Measurements from ENCODE around the gene ZSWIM3.

- no peak for TF ChIP-seq CTCF (IDR thresholded peaks at IDR 0.05; ENCODE audit: poor library complexity, severe bottlenecking)
- no peak for TF ChIP-seq REST (IDR thresholded peaks at IDR 0.05; ENCODE audit: borderline replicate concordance)
- TF ChIP-seq EZH2 (IDR thresholded peaks at IDR 0.05; ENCODE audit: borderline replicate concordance, insufficient read depth, low read length, poor library complexity, severe bottlenecking): no peak
- no peak for TF ChIP-seq POLR2AphosphoS5 (IDR thresholded peaks at IDR 0.05)
- TF ChIP-seq EP300 (conservative IDR thresholded peaks at IDR 0.05; ENCODE audit: poor library complexity, severe bottlenecking): no peak
- no peak for TF ChIP-seq TAF1 (IDR thresholded peaks at IDR 0.05; ENCODE audit: low read depth)
- TF ChIP-seq RAD21 (conservative IDR thresholded peaks at IDR 0.05): no peak
- no peak for TF ChIP-seq MXI1 (conservative IDR thresholded peaks at IDR 0.05; ENCODE audit: poor library complexity, severe bottlenecking)
Measured at GRCh38 chr20:45909336-45909808, 52.0 kb downstream of the ZSWIM3 start.

Data from neural cell (in vitro differentiated cells).